Tibial artery (tissue), 4 donors: ENCODE data around the gene SCAMP2.

Experiments
- DNase-seq, 2 donors: peaks; one replicate each; pipeline ENCODE4 v3.0.0-alpha.2; 2019
- H3K27ac ChIP-seq, 2 donors: fragments of 200-600 bp; sonication (generic) in 1 of 2; 1 replicate in 1 of 2; 2 replicates in 1 of 2; pipeline ENCODE4 v1.5.1; 2018 to 2019; ENCODE audit warnings: mild to moderate bottlenecking in 1 of 2
- H3K27me3 ChIP-seq, 2 donors: fragments of 200-600 bp; sonication (generic) in 1 of 2; one replicate each; pipeline versions ENCODE4 v1.5.1 to v1.6.0; 2016 to 2019
- H3K36me3 ChIP-seq, 3 donors: fragments of 200-600 bp; sonication (generic) in 2 of 3; one replicate each; pipeline ENCODE4 v1.5.1; 2016 to 2019; ENCODE audit warnings: mild to moderate bottlenecking in 2 of 3
- H3K4me1 ChIP-seq, 4 donors: fragments of 200-600 bp; sonication (generic) in 2 of 4; 1 replicate in 3 of 4; 2 replicates in 1 of 4; pipeline ENCODE4 v1.5.1; 2016 to 2019
- H3K4me3 ChIP-seq, 2 donors: fragments of 200-600 bp; sonication (generic) in 1 of 2; 1 replicate in 1 of 2; 2 replicates in 1 of 2; pipeline ENCODE4 v1.5.1; 2018 to 2019; ENCODE audit warnings: mild to moderate bottlenecking in 2 of 2
- H3K9me3 ChIP-seq, 3 donors: fragments of 200-600 bp; sonication (generic) in 1 of 3; one replicate each; pipeline ENCODE4 v1.5.1; 2016 to 2019
- CTCF ChIP-seq, 2 experiments: fragments of 200-600 bp in 1 of 2; fragments of 450-650 bp in 1 of 2; IDR thresholded peaks; one replicate each; pipeline ENCODE4 v1.5.1; 2017 to 2019; ENCODE audit warnings: antibody characterized with exemption in 2 of 2, mild to moderate bottlenecking in 1 of 2, moderate library complexity in 1 of 2
- intact Hi-C: fragments of 100-400 bp; cut with DNase I; formaldehyde crosslinking; loops from one replicate; pipeline ENCODE4 v1.15.0; 2023; ENCODE audit warnings: low total_unique reads

The SCAMP2 gene

GRCh38 chr15:74893627-74894026 is 20.5 kb upstream of the SCAMP2 start:
- peaks cover 0 to 46% (median 17%) of the 10 kb centered on the region in 3 donors for H3K36me3 ChIP-seq
- no peak for TF ChIP-seq CTCF (IDR thresholded peaks at IDR 0.05)
- H3K9me3 ChIP-seq, result no peaks in the 10 kb centered on the region
- intact Hi-C loops, result loop anchor here (10.0 kb wide), 1 partner anchor 51 kb away; no protein-coding TSS in a partner anchor
- no peak overlapping the region for H3K27ac ChIP-seq
- no peak overlapping the region for H3K4me3 ChIP-seq
- H3K27me3 ChIP-seq, result no peaks in the 10 kb centered on the region
- peaks cover 0 to 19% (median 15%) of the 10 kb centered on the region in 4 donors for H3K4me1 ChIP-seq
- no peak for DNase-seq

- Histone ChIP-seq H3K36me3 (peaks cover 0 to 39% (median 13%) of the 10 kb centered on the region in 3 donors), H3K27me3 (no peaks in the 10 kb centered on the region), H3K4me1 (peaks cover 0 to 19% (median 16%) of the 10 kb centered on the region in 4 donors), H3K27ac (no peak overlapping the region), H3K4me3 (no peak overlapping the region), H3K9me3 (no peaks in the 10 kb centered on the region)
- TF ChIP-seq CTCF (IDR thresholded peaks at IDR 0.05), result no peak
- intact Hi-C loops, result loop anchor here (10.0 kb wide), 1 partner anchor 52 kb away; no protein-coding TSS in a partner anchor
- no peak for DNase-seq
Observed at GRCh38 chr15:74892931-74893330, 19.8 kb upstream of the SCAMP2 start.

- TF ChIP-seq CTCF (IDR thresholded peaks at IDR 0.05), result no peak
- Histone ChIP-seq H3K36me3 (peaks cover 0 to 33% (median 13%) of the 10 kb centered on the region in 3 donors), H3K4me3 (no peak overlapping the region), H3K9me3 (no peaks in the 10 kb centered on the region), H3K27me3 (no peaks in the 10 kb centered on the region), H3K4me1 (peaks cover 0 to 19% (median 16%) of the 10 kb centered on the region in 4 donors), H3K27ac (no peak overlapping the region)
- no peak for DNase-seq
- intact Hi-C loops, result loop anchor here (10.0 kb wide), 1 partner anchor 52 kb away; no protein-coding TSS in a partner anchor
Observed at GRCh38 chr15:74892313-74892712, 19.1 kb upstream of the SCAMP2 start.

- H3K36me3 ChIP-seq, result peaks cover 0 to 28% (median 13%) of the 10 kb centered on the region in 3 donors
- H3K27me3 ChIP-seq, result no peaks in the 10 kb centered on the region
- TF ChIP-seq CTCF (IDR thresholded peaks at IDR 0.05), result no peak
- H3K9me3 ChIP-seq, result no peaks in the 10 kb centered on the region
- no peak overlapping the region for H3K4me3 ChIP-seq
- peaks cover 0 to 19% (median 16%) of the 10 kb centered on the region in 4 donors for H3K4me1 ChIP-seq
- DNase-seq, result no peak
- no peak overlapping the region for H3K27ac ChIP-seq
- intact Hi-C loops, result loop anchor here (10.0 kb wide), 1 partner anchor 53 kb away; no protein-coding TSS in a partner anchor
Observed at GRCh38 chr15:74891469-74891868, 18.3 kb upstream of the SCAMP2 start.

- DNase-seq, result no peak
- intact Hi-C loops, result loop anchor here (10.0 kb wide), 1 partner anchor 54 kb away; no protein-coding TSS in a partner anchor
- Histone ChIP-seq H3K9me3 (no peaks in the 10 kb centered on the region), H3K36me3 (peaks cover 0 to 21% (median 13%) of the 10 kb centered on the region in 3 donors), H3K27ac (peak overlapping the region; percentile 91 to 92), H3K4me1 (peaks cover 0 to 19% (median 16%) of the 10 kb centered on the region in 4 donors), H3K27me3 (no peaks in the 10 kb centered on the region), H3K4me3 (peak overlapping the region; percentile 85 to 99)
- no peak for TF ChIP-seq CTCF (IDR thresholded peaks at IDR 0.05)
Observed at GRCh38 chr15:74890665-74890960, 17.4 kb upstream of the SCAMP2 start.
